Lower leg skin (tissue), 3 donors: ENCODE results near the gene CALHM6.

Experiments used
- POLR2A ChIP-seq, 2 donors: fragments of 450-650 bp; IDR thresholded peaks; one replicate each; pipeline ENCODE4 v1.6.1; 2016 to 2017; ENCODE audit warnings: antibody characterized with exemption in 2 of 2, mild to moderate bottlenecking in 1 of 2, moderate library complexity in 1 of 2
- TF ChIP-seq, protein P1 (sequence below), 3 donors: fragments of 450-650 bp; IDR thresholded peaks; one replicate each; pipeline ENCODE4 v1.5.1; 2016; ENCODE audit warnings: antibody characterized with exemption in 3 of 3, mild to moderate bottlenecking in 3 of 3, moderate library complexity in 2 of 3

DNA sequence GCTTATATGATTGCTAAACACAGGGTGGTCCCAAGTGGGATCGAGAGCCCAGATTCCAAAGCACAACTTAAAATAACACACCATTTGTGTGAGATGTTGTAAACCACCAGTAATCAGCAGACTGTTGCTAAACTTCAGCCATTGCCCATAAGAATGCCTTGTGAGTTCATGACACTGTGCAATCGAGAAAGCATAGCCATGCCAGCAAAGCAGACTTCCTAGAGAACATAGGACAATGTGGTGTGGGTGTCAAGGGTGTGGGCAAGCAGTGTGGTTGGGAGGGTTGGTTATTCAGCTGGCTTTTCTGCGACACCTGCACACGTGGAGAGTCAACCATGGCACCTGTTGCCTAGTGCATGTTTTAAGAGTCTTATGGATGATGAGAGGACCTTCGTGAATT lies 16.1 kb upstream of the CALHM6 start:
- TF ChIP-seq POLR2A (IDR thresholded peaks at IDR 0.05): no peak
- TF ChIP-seq, protein P1, sequence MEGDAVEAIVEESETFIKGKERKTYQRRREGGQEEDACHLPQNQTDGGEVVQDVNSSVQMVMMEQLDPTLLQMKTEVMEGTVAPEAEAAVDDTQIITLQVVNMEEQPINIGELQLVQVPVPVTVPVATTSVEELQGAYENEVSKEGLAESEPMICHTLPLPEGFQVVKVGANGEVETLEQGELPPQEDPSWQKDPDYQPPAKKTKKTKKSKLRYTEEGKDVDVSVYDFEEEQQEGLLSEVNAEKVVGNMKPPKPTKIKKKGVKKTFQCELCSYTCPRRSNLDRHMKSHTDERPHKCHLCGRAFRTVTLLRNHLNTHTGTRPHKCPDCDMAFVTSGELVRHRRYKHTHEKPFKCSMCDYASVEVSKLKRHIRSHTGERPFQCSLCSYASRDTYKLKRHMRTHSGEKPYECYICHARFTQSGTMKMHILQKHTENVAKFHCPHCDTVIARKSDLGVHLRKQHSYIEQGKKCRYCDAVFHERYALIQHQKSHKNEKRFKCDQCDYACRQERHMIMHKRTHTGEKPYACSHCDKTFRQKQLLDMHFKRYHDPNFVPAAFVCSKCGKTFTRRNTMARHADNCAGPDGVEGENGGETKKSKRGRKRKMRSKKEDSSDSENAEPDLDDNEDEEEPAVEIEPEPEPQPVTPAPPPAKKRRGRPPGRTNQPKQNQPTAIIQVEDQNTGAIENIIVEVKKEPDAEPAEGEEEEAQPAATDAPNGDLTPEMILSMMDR (IDR thresholded peaks at IDR 0.05): no peak
